ENCODE results near the gene HDHD3. TPM values are rescaled to one million over a fixed set of nuclear protein-coding genes. Genes with fewer than 3 reads are reported as not detected.

The HDHD3 gene
- polyA plus RNA-seq, 1 donor (not counting 4 experiments of a cell fraction or from before 2014, with no cell fraction given): 14.7 TPM

DNA sequence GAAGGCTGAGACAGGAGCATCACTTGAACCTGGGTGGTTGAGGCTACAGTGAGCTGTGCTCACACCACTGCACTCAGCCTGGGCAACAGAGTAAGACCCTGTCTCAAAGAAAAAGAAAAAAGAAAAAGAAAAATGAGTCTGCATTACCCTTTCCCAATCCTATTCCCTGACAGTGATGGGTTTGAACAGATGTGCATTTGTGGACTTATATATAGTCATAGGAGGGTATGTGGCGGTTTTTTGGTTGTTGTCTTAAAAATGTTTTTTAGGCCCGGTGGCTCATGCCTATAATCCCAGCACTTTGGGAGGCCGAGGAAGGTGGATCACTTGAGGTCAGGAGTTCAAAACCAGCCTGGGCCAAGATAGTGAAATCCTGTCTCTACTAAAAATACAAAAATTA lies 13.4 kb downstream of the HDHD3 start:
- TF ChIP-seq, protein P1, sequence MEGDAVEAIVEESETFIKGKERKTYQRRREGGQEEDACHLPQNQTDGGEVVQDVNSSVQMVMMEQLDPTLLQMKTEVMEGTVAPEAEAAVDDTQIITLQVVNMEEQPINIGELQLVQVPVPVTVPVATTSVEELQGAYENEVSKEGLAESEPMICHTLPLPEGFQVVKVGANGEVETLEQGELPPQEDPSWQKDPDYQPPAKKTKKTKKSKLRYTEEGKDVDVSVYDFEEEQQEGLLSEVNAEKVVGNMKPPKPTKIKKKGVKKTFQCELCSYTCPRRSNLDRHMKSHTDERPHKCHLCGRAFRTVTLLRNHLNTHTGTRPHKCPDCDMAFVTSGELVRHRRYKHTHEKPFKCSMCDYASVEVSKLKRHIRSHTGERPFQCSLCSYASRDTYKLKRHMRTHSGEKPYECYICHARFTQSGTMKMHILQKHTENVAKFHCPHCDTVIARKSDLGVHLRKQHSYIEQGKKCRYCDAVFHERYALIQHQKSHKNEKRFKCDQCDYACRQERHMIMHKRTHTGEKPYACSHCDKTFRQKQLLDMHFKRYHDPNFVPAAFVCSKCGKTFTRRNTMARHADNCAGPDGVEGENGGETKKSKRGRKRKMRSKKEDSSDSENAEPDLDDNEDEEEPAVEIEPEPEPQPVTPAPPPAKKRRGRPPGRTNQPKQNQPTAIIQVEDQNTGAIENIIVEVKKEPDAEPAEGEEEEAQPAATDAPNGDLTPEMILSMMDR (optimal IDR thresholded peaks at IDR 0.05 in 1 of 3, IDR thresholded peaks at IDR 0.05 in 1 of 3, conservative IDR thresholded peaks at IDR 0.05 in 1 of 3; ENCODE audit: extremely low read depth in 1 of 3, insufficient read depth in 2 of 3, low read length in 3 of 3): no peak
- TF ChIP-seq EZH2 (IDR thresholded peaks at IDR 0.05; ENCODE audit: low read length): no peak
- H3K9me1 ChIP-seq (ENCODE audit: control insufficient read depth, extremely low read depth, insufficient read depth, low read length): no peaks in the 10 kb centered on the region

DNA sequence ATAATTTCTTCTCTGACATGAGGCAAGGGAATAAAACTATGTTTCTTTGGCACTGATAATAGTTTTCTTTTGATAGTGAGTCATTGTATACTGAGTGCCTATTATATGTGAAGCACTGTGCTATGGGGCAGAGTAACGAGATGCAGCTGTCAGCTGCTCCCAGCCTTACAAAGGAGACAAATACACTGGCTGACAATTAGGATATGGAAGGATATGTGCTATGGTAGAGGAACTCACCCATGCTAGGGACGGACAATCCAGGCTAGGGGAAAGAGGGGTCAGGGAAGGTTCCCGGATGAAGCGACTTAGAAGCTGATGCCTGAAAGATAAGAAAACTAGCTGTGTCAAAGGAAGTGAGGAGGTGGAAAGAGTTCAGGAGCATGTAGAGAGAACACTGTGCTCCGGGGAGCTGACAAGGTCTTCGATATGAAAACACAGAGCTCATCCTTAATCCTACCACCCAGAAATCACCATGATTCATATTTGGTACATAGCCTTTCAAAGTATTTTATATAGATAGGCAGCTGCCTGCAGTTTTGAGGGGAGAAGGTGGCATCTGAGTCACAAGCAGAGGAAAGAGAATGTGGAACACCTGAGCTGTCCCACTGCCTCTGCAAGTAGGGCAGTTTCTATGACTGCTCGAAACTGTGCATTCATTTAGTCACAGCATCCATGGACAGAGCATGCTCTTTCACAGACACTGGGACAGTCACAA lies 15.3 kb downstream of the HDHD3 start:
- Histone ChIP-seq H4K20me1 (ENCODE audit: control insufficient read depth, extremely low read depth, insufficient read depth, low read length) (no peaks in the 10 kb centered on the region), H3K4me2 (ENCODE audit: control insufficient read depth, extremely low read depth, insufficient read depth, low read depth, low read length) (no peak overlapping the region), H3K9me1 (ENCODE audit: control insufficient read depth, extremely low read depth, insufficient read depth, low read length) (no peaks in the 10 kb centered on the region), H2AFZ (ENCODE audit: control insufficient read depth, low read length) (no peak overlapping the region), H3K27ac (ENCODE audit: control insufficient read depth, insufficient read depth, low read length) (no peak overlapping the region), H3K9ac (ENCODE audit: control insufficient read depth, extremely low read depth, insufficient read depth, low read length) (no peak overlapping the region), H3K4me1 (ENCODE audit: control insufficient read depth, extremely low read depth, insufficient read depth, low read length) (no peaks in the 10 kb centered on the region), H3K27me3 (ENCODE audit: control insufficient read depth, extremely low read depth, insufficient read depth, low read length) (no peaks in the 10 kb centered on the region), H3K9me3 (ENCODE audit: control insufficient read depth, low read depth, low read length) (no peaks in the 10 kb centered on the region), H3K4me3 (ENCODE audit: control insufficient read depth in 2 of 3, extremely low read depth in 1 of 3, insufficient read depth in 2 of 3, low read depth in 1 of 3, low read length in 3 of 3) (no peak overlapping the region), H3K79me2 (ENCODE audit: control insufficient read depth, insufficient read depth, low read length) (no peaks in the 10 kb centered on the region), H3K36me3 (ENCODE audit: control insufficient read depth in 2 of 2, extremely low read depth in 1 of 2, insufficient read depth in 2 of 2, low read length in 2 of 2) (no peaks in the 10 kb centered on the region)
- dilution Hi-C loops (cut with MboI; ENCODE audit: extremely low pct_ligation_motif_present, low sequenced_read_pairs): no loop called here
- DNase-seq (ENCODE audit: low read depth, low spot score) (no peak), FAIRE-seq (no peak)
- TF ChIP-seq, protein P1 (optimal IDR thresholded peaks at IDR 0.05 in 1 of 3, IDR thresholded peaks at IDR 0.05 in 1 of 3, conservative IDR thresholded peaks at IDR 0.05 in 1 of 3; ENCODE audit: extremely low read depth in 1 of 3, insufficient read depth in 2 of 3, low read length in 3 of 3): no peak
- TF ChIP-seq EZH2 (IDR thresholded peaks at IDR 0.05; ENCODE audit: low read length): no peak

More for the DNA sequence above, 13.4 kb downstream of the HDHD3 start:
- no peak overlapping the region for H2AFZ ChIP-seq (ENCODE audit: control insufficient read depth, low read length)
- H3K4me3 ChIP-seq (ENCODE audit: control insufficient read depth in 2 of 3, extremely low read depth in 1 of 3, insufficient read depth in 2 of 3, low read depth in 1 of 3, low read length in 3 of 3): no peak overlapping the region
- no peak overlapping the region for H3K9ac ChIP-seq (ENCODE audit: control insufficient read depth, extremely low read depth, insufficient read depth, low read length)
- no peaks in the 10 kb centered on the region for H4K20me1 ChIP-seq (ENCODE audit: control insufficient read depth, extremely low read depth, insufficient read depth, low read length)
- H3K4me1 ChIP-seq (ENCODE audit: control insufficient read depth, extremely low read depth, insufficient read depth, low read length): no peaks in the 10 kb centered on the region
- no peaks in the 10 kb centered on the region for H3K36me3 ChIP-seq (ENCODE audit: control insufficient read depth in 2 of 2, extremely low read depth in 1 of 2, insufficient read depth in 2 of 2, low read length in 2 of 2)
- no peak overlapping the region for H3K27ac ChIP-seq (ENCODE audit: control insufficient read depth, insufficient read depth, low read length)
- FAIRE-seq (no peak), DNase-seq (ENCODE audit: low read depth, low spot score) (no peak)
- H3K9me3 ChIP-seq (ENCODE audit: control insufficient read depth, low read depth, low read length): no peaks in the 10 kb centered on the region
- no peaks in the 10 kb centered on the region for H3K27me3 ChIP-seq (ENCODE audit: control insufficient read depth, extremely low read depth, insufficient read depth, low read length)
- dilution Hi-C loops (cut with MboI; ENCODE audit: extremely low pct_ligation_motif_present, low sequenced_read_pairs): no loop called here
- no peaks in the 10 kb centered on the region for H3K79me2 ChIP-seq (ENCODE audit: control insufficient read depth, insufficient read depth, low read length)
- no peak overlapping the region for H3K4me2 ChIP-seq (ENCODE audit: control insufficient read depth, extremely low read depth, insufficient read depth, low read depth, low read length)
